Liver (tissue), 9 donors: Measurements from ENCODE around the gene DTNB. TPM values are rescaled to one million over a fixed set of nuclear protein-coding genes. Genes with fewer than 3 reads are reported as not detected.

Experiments used
- DNase-seq: peaks from one replicate; pipeline ENCODE4 v3.0.0-alpha.2; 2017; ENCODE audit warnings: low spot score
- H3K27ac ChIP-seq, 2 donors: one replicate each; pipeline ENCODE4 v1.7.0; 2013; ENCODE audit warnings: inconsistent platforms in 2 of 2, low read length in 2 of 2, control low read depth in 1 of 2, low read depth in 1 of 2, mild to moderate bottlenecking in 1 of 2
- H3K27me3 ChIP-seq, 4 donors: one replicate each; pipeline versions ENCODE4 v1.6.1 to v1.7.0; 2013; ENCODE audit warnings: low read length in 3 of 4, inconsistent platforms in 1 of 4, mild to moderate bottlenecking in 1 of 4, moderate library complexity in 1 of 4; ENCODE audit not compliant: control insufficient read depth in 4 of 4, insufficient read depth in 4 of 4
- H3K36me3 ChIP-seq, 4 donors: one replicate each; pipeline versions ENCODE4 v1.6.1 to v1.7.0; 2013; ENCODE audit warnings: low read length in 3 of 4, mild to moderate bottlenecking in 3 of 4, low read depth in 1 of 4, moderate library complexity in 1 of 4; ENCODE audit not compliant: control insufficient read depth in 4 of 4, insufficient read depth in 3 of 4
- H3K4me1 ChIP-seq, 4 donors: one replicate each; pipeline versions ENCODE4 v1.6.1 to v1.7.0; 2013; ENCODE audit warnings: low read length in 3 of 4, mild to moderate bottlenecking in 3 of 4, moderate library complexity in 1 of 4; ENCODE audit not compliant: control insufficient read depth in 4 of 4, insufficient read depth in 4 of 4
- H3K4me3 ChIP-seq, 3 donors: one replicate each; pipeline versions ENCODE4 v1.6.1 to v1.7.0; 2013; ENCODE audit warnings: low read length in 3 of 3, control low read depth in 1 of 3, low read depth in 1 of 3, mild to moderate bottlenecking in 1 of 3
- H3K9ac ChIP-seq, 2 donors: one replicate each; pipeline ENCODE4 v1.7.0; 2013; ENCODE audit warnings: low read length in 2 of 2, mild to moderate bottlenecking in 2 of 2, moderate library complexity in 2 of 2, control low read depth in 1 of 2, low read depth in 1 of 2
- H3K9me3 ChIP-seq, 4 donors: one replicate each; pipeline versions ENCODE4 v1.6.1 to v1.7.0; 2013; ENCODE audit warnings: low read length in 3 of 4; ENCODE audit not compliant: control insufficient read depth in 4 of 4
- CTCF ChIP-seq: fragments of 150-350 bp; IDR thresholded peaks from 2 replicates; pipeline ENCODE4 v1.5.1; 2017; ENCODE audit warnings: improper control_type of control experiment, low read depth, low read length; ENCODE audit not compliant: missing input control
- FOXA1 ChIP-seq: IDR thresholded peaks from 2 replicates; pipeline ENCODE4 v1.6.1; 2016; ENCODE audit warnings: antibody characterized with exemption
- FOXA2 ChIP-seq: IDR thresholded peaks from 2 replicates; pipeline ENCODE4 v1.6.1; 2016; ENCODE audit warnings: antibody characterized with exemption
- GABPA ChIP-seq, 2 donors: IDR thresholded peaks in 1 of 2; conservative IDR thresholded peaks in 1 of 2; 2 replicates each; pipeline ENCODE4 v1.6.1; 2016; ENCODE audit warnings: antibody characterized with exemption in 2 of 2, mild to moderate bottlenecking in 1 of 2, moderate library complexity in 1 of 2
- HNF4A ChIP-seq, 2 donors: conservative IDR thresholded peaks; 2 replicates each; pipeline ENCODE4 v1.6.1; 2016; ENCODE audit warnings: antibody characterized with exemption in 2 of 2, mild to moderate bottlenecking in 2 of 2
- HNF4G ChIP-seq: IDR thresholded peaks from 2 replicates; pipeline ENCODE4 v1.6.1; 2016; ENCODE audit warnings: antibody characterized with exemption
- JUND ChIP-seq, 2 donors: IDR thresholded peaks; 2 replicates each; pipeline ENCODE4 v1.6.1; 2016; ENCODE audit warnings: antibody characterized with exemption in 2 of 2
- MAX ChIP-seq: IDR thresholded peaks from 2 replicates; pipeline ENCODE4 v1.6.1; 2016; ENCODE audit warnings: antibody characterized with exemption
- RAD21 ChIP-seq, 2 donors: IDR thresholded peaks; 2 replicates each; pipeline ENCODE4 v1.6.1; 2016; ENCODE audit warnings: antibody characterized with exemption in 2 of 2, mild to moderate bottlenecking in 2 of 2
- REST ChIP-seq: IDR thresholded peaks from 2 replicates; pipeline ENCODE4 v1.6.1; 2016; ENCODE audit warnings: antibody characterized with exemption, mild to moderate bottlenecking
- RXRA ChIP-seq, 2 donors: IDR thresholded peaks; 2 replicates each; pipeline ENCODE4 v1.6.1; 2017 to 2018; ENCODE audit warnings: antibody characterized with exemption in 2 of 2, mild to moderate bottlenecking in 1 of 2
- SP1 ChIP-seq: IDR thresholded peaks from 2 replicates; pipeline ENCODE4 v1.6.1; 2018; ENCODE audit warnings: antibody characterized with exemption, mild to moderate bottlenecking
- TAF1 ChIP-seq: conservative IDR thresholded peaks from 2 replicates; pipeline ENCODE4 v1.6.1; 2016; ENCODE audit warnings: antibody characterized with exemption, mild to moderate bottlenecking
- YY1 ChIP-seq: IDR thresholded peaks from 2 replicates; pipeline ENCODE4 v1.6.1; 2016; ENCODE audit warnings: antibody characterized with exemption, mild to moderate bottlenecking
- ZBTB33 ChIP-seq: IDR thresholded peaks from 2 replicates; pipeline ENCODE4 v1.6.1; 2016; ENCODE audit warnings: antibody characterized with exemption
- WGBS: extraction: QIAGEN DNeasy Blood & Tissue Kit; methylation state at CpG from one replicate; pipeline ENCODE4 v1.1.7; 2013; 5-methylcytosine and 5-hydroxymethylcytosine counted together
- polyA plus RNA-seq, 2 donors: library from polyadenylated mRNA; stranded (reverse) in 1 of 2; unstranded in 1 of 2; fragments of 200-250 nt in 1 of 2; fragments of >200 nt in 1 of 2; fragmentation: Nextera tagmentation in 1 of 2; extraction: Ambion mirVana in 1 of 2; gene quantifications; one replicate each; pipeline versions ENCODE4 v1.2.1 to v1.2.3, GENCODE V29; 2013 to 2015
- total RNA-seq, 2 donors: library from RNA; depleted of rRNA; stranded (reverse); fragments of >200 nt; gene quantifications; one replicate each; pipeline ENCODE4 v1.2.3, GENCODE V29; 2014
- donor health status: healthy.
- donor health status: healthy.
- donor health status: healthy.
- donor health status: healthy.
- donor health status: healthy.

DTNB gene
- total and polyA plus RNA-seq, 4 donors, result 3.3 to 10.5 (median 6.4) TPM

GRCh38 chr2:25473758-25474340, 199.5 kb downstream of the DTNB start:
- no peak for TF ChIP-seq MAX
- no peak for TF ChIP-seq HNF4G
- no peak for TF ChIP-seq TAF1
- TF ChIP-seq FOXA2, result no peak
- no peak for TF ChIP-seq GABPA (IDR thresholded peaks at IDR 0.05 in 1 of 2, conservative IDR thresholded peaks at IDR 0.05 in 1 of 2)
- H3K4me1 ChIP-seq, result no peaks in the 10 kb centered on the region
- H3K9me3 ChIP-seq, result peaks cover 0 to 8% (median 3%) of the 10 kb centered on the region in 4 donors
- no peak overlapping the region for H3K27ac ChIP-seq
- H3K27me3 ChIP-seq, result no peaks in the 10 kb centered on the region
- WGBS, result 82% methylated on average over 12 of the region's 12 CpGs
- peak; percentile 44 for DNase-seq
- no peak overlapping the region for H3K4me3 ChIP-seq
- H3K36me3 ChIP-seq, result peaks cover 0 to 8% (median 6%) of the 10 kb centered on the region in 4 donors
- no peak overlapping the region for H3K9ac ChIP-seq

GRCh38 chr2:25473131-25473530, 200.2 kb downstream of the DTNB start:
- 79% methylated on average over 1 of the region's 1 CpG for WGBS
- peaks cover 0 to 8% (median 3%) of the 10 kb centered on the region in 4 donors for H3K9me3 ChIP-seq
- TF ChIP-seq RAD21 (IDR thresholded peaks at IDR 0.05), result no peak
- no peak for TF ChIP-seq REST
- no peak for TF ChIP-seq TAF1
- TF ChIP-seq SP1, result no peak
- no peak for TF ChIP-seq YY1
- no peak for TF ChIP-seq ZBTB33
- TF ChIP-seq FOXA1, result no peak
- TF ChIP-seq RXRA (IDR thresholded peaks at IDR 0.05), result no peak
- no peak for TF ChIP-seq JUND (IDR thresholded peaks at IDR 0.05)
- TF ChIP-seq CTCF, result no peak
- TF ChIP-seq HNF4A (conservative IDR thresholded peaks at IDR 0.05), result no peak
- no peak overlapping the region for H3K4me3 ChIP-seq
- no peaks in the 10 kb centered on the region for H3K27me3 ChIP-seq
- H3K4me1 ChIP-seq, result no peaks in the 10 kb centered on the region
- H3K36me3 ChIP-seq, result peaks cover 0 to 4% (median 4%) of the 10 kb centered on the region in 4 donors
- no peak for DNase-seq
- no peak overlapping the region for H3K27ac ChIP-seq
- no peak overlapping the region for H3K9ac ChIP-seq
